A549 (cell line): ENCODE data around the gene SIM2. TPM values are rescaled to one million over a fixed set of nuclear protein-coding genes. Genes with fewer than 3 reads are reported as not detected.

ENCODE experiments used
- ATAC-seq, 2 experiments: fragments of 200-7000 bp in 1 of 2; fragments of >200 bp in 1 of 2; cut with Nextera tagmentation in 1 of 2; cut with Tn5 transposase in 1 of 2; 3 replicates each; pipeline versions ENCODE4 v1.8.0 to v1.9.1; 2018 to 2020; ENCODE audit warnings: mild to moderate bottlenecking in 1 of 2, moderate library complexity in 1 of 2
- CTCF ChIA-PET: fragments of 300-600 bp; sonication (Branson Sonifier 250); formaldehyde crosslinking; extraction: SDS; loops from one replicate; lab custom pipeline; 2021; ENCODE audit warnings: antibody characterized with exemption, inconsistent platforms; lab: Yijun Ruan, JAX
- POLR2A ChIA-PET: fragments of 350-600 bp; formaldehyde crosslinking; extraction: SDS; loops from one replicate; lab custom pipeline; 2021; ENCODE audit warnings: antibody characterized with exemption, inconsistent platforms; lab: Yijun Ruan, JAX
- DNase-seq, 2 experiments: peaks; one replicate each; pipeline versions ENCODE4 v3.0.0 to v3.0.0-alpha.2; 2011 to 2016; ENCODE audit warnings: low read depth in 1 of 2, low spot score in 1 of 2
- FAIRE-seq: peaks from 2 replicates; lab custom pipeline; 2011; peaks lifted over from hg19 to GRCh38; lab: Jason Lieb, UNC
- H3K27ac ChIP-seq, 2 experiments: fragments of >200 bp; sonication (Bioruptor Twin); formaldehyde crosslinking; 3 replicates each; pipeline ENCODE4 v1.5.1; 2016 to 2017
- H3K4me1 ChIP-seq: fragments of >200 bp; sonication (Bioruptor Twin); formaldehyde crosslinking; 3 replicates; pipeline ENCODE4 v1.6.1; 2016
- H3K4me2 ChIP-seq: fragments of >200 bp; sonication (Bioruptor Twin); formaldehyde crosslinking; 3 replicates; pipeline ENCODE4 v1.6.1; 2016
- H3K4me3 ChIP-seq: fragments of >200 bp; sonication (Bioruptor Twin); formaldehyde crosslinking; 3 replicates; pipeline ENCODE4 v1.5.1; 2016
- H3K9me3 ChIP-seq: fragments of >200 bp; sonication (Bioruptor Twin); formaldehyde crosslinking; 3 replicates; pipeline ENCODE4 v1.6.1; 2016
- CBX8 ChIP-seq: fragments of 200-600 bp; sonication (generic); IDR thresholded peaks from 2 replicates; pipeline ENCODE4 v1.6.1; 2016
- CEBPB ChIP-seq, 2 experiments: fragments of >200 bp in 1 of 2; sonication (Bioruptor Twin) in 1 of 2; formaldehyde crosslinking in 1 of 2; IDR thresholded peaks; 2 replicates each; pipeline ENCODE4 v1.6.1; 2012 to 2016
- CTCF ChIP-seq: fragments of >200 bp; sonication (Bioruptor Twin); formaldehyde crosslinking; IDR thresholded peaks from 3 replicates; pipeline ENCODE4 v1.5.1; 2016
- ELK1 ChIP-seq: fragments of 150-350 bp; IDR thresholded peaks from 2 replicates; pipeline ENCODE4 v1.6.1; 2014; ENCODE audit warnings: low read depth, mild to moderate bottlenecking, low read length
- ESRRA ChIP-seq: fragments of 150-350 bp; IDR thresholded peaks from 2 replicates; pipeline ENCODE4 v1.6.1; 2014; ENCODE audit warnings: mild to moderate bottlenecking, low read length, borderline replicate concordance
- FOSL2 ChIP-seq, 2 experiments: fragments of 450-650 bp in 1 of 2; fragments of >200 bp in 1 of 2; sonication (Bioruptor Twin) in 1 of 2; formaldehyde crosslinking; IDR thresholded peaks; 2 replicates each; pipeline versions ENCODE4 v1.5.0 to v1.6.1; 2016 to 2020; ENCODE audit warnings: mild to moderate bottlenecking in 1 of 2, moderate library complexity in 1 of 2
- FOXS1 ChIP-seq: fragments of 250-450 bp; sonication (Bioruptor Pico); IDR thresholded peaks from 2 replicates; pipeline ENCODE4 v1.5.0; 2020; ENCODE audit warnings: mild to moderate bottlenecking, moderate library complexity
- HMGXB4 ChIP-seq: fragments of 250-450 bp; sonication (Bioruptor Pico); IDR thresholded peaks from 2 replicates; pipeline ENCODE4 v1.5.0; 2021; ENCODE audit warnings: mild to moderate bottlenecking, moderate library complexity, borderline replicate concordance
- KDM1A ChIP-seq: fragments of 200-600 bp; sonication (generic); IDR thresholded peaks from 2 replicates; pipeline ENCODE4 v1.6.1; 2016; ENCODE audit warnings: low read depth, mild to moderate bottlenecking
- KDM5A ChIP-seq: fragments of 200-600 bp; sonication (generic); IDR thresholded peaks from 2 replicates; pipeline ENCODE4 v1.6.1; 2016; ENCODE audit warnings: antibody characterized with exemption, mild to moderate bottlenecking
- MAFK ChIP-seq: fragments of 450-650 bp; IDR thresholded peaks from 2 replicates; pipeline ENCODE4 v1.6.1; 2014; ENCODE audit not compliant: partially characterized antibody
- MAZ ChIP-seq: fragments of 150-350 bp; IDR thresholded peaks from 2 replicates; pipeline ENCODE4 v1.6.1; 2014; ENCODE audit warnings: antibody characterized with exemption, low read depth, low read length, borderline replicate concordance
- NFE2L2 ChIP-seq: fragments of 150-350 bp; conservative IDR thresholded peaks from 2 replicates; pipeline ENCODE4 v1.6.1; 2014; ENCODE audit warnings: low read length
- POLR2A ChIP-seq: IDR thresholded peaks from 2 replicates; pipeline ENCODE4 v1.6.1; 2012; ENCODE audit warnings: mild to moderate bottlenecking, low read length
- POLR2AphosphoS2 ChIP-seq: conservative IDR thresholded peaks from 2 replicates; pipeline ENCODE4 v1.6.1; 2012; ENCODE audit warnings: low read length, improper control_type of control experiment, inconsistent platforms
- RARB ChIP-seq: fragments of 250-450 bp; sonication (Bioruptor Pico); IDR thresholded peaks from 2 replicates; pipeline ENCODE4 v1.8.0; 2021; ENCODE audit warnings: mild to moderate bottlenecking, moderate library complexity
- RCOR1 ChIP-seq: fragments of 150-350 bp; IDR thresholded peaks from 2 replicates; pipeline ENCODE4 v1.6.1; 2014; ENCODE audit warnings: antibody characterized with exemption, low read length, low read depth
- RFX5 ChIP-seq: fragments of 450-650 bp; IDR thresholded peaks from 2 replicates; pipeline ENCODE4 v1.7.1; 2014; ENCODE audit warnings: antibody characterized with exemption, mild to moderate bottlenecking, moderate library complexity
- RNF2 ChIP-seq: fragments of 200-600 bp; sonication (generic); IDR thresholded peaks from 2 replicates; pipeline ENCODE4 v1.6.1; 2016; ENCODE audit warnings: low read depth, mild to moderate bottlenecking, antibody characterized with exemption, moderate library complexity, borderline replicate concordance
- ZC3H11A ChIP-seq: fragments of 450-650 bp; IDR thresholded peaks from 2 replicates; pipeline ENCODE4 v1.6.1; 2014; ENCODE audit warnings: antibody characterized with exemption, mild to moderate bottlenecking
- ZNF302 ChIP-seq: fragments of 250-450 bp; sonication (Bioruptor Pico); IDR thresholded peaks from 2 replicates; pipeline ENCODE4 v1.9.0; 2021; ENCODE audit warnings: inconsistent platforms, mild to moderate bottlenecking, moderate library complexity
- WGBS: methylation state at CpG from one replicate; pipeline ENCODE4 v1.1.6; 2017; ENCODE audit errors: missing lambda C conversion rate; 5-methylcytosine and 5-hydroxymethylcytosine counted together
- polyA plus RNA-seq, 4 experiments: library from polyadenylated mRNA; depleted of rRNA in 3 of 4; stranded (reverse); fragments of >200 nt; fragmentation: RNase III in 1 of 4; extraction: RNeasy Plus Mini Kit Qiagen cat#74134 plus additional on column Dnase treatment in 1 of 4; gene quantifications; 2 replicates in 3 of 4; 3 replicates in 1 of 4; pipeline ENCODE4 v1.2.3, GENCODE V29; 2011 to 2017
- TF ChIP-seq, protein P1 (sequence below): fragments of 250-450 bp; sonication (Bioruptor Pico); IDR thresholded peaks from 2 replicates; pipeline ENCODE4 v1.5.0; 2020; ENCODE audit warnings: low read depth, mild to moderate bottlenecking, moderate library complexity
- TF ChIP-seq, protein P2 (sequence below): fragments of >200 bp; sonication (Bioruptor Twin); formaldehyde crosslinking; IDR thresholded peaks from 2 replicates; pipeline ENCODE4 v1.6.1; 2016

SIM2 gene
- polyA plus RNA-seq, 2 of the 4 experiments (the other 2 are of a cell fraction), result 12.6 to 13.4 TPM

DNA sequence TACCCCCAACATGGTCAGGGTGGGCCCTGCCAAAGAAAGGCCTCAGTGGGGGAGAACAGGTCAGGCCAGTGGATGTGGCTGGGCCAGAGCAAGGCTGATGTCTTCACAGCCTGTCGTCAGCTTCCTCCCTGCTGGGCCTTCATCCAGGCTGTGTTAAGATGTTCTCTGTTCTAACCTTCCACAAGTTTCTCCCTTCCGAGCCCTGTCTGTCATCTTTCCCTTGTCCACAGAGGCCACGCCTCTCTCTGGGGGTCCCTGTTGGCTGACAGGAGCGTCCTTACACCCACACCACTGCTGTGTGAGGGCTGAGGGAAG lies 36.2 kb downstream of the SIM2 start:
- WGBS, result 95% methylated on average over 3 of the region's 4 CpGs
- DNase-seq (no peak), FAIRE-seq (no peak), ATAC-seq (no peak; a peak in 1 of 6 replicates)
- ChIA-PET CTCF (interaction anchor here (0.8 to 1.4 kb wide), 3 partner anchors 12 to 193 kb away, joined by 3 read pairs; no protein-coding TSS in a partner anchor), POLR2A (no interaction called here)
- Histone ChIP-seq H3K4me2 (no peak overlapping the region), H3K4me3 (no peak overlapping the region), H3K9me3 (no peaks in the 10 kb centered on the region), H3K4me1 (no peaks in the 10 kb centered on the region), H3K27ac (no peak overlapping the region)
- TF ChIP-seq MAZ (no peak), POLR2A (no peak), NFE2L2 (no peak), KDM5A (no peak), RFX5 (no peak), RNF2 (no peak), RCOR1 (no peak), ELK1 (no peak), ZNF302 (CRISPR knock-in tag) (no peak), HMGXB4 (CRISPR knock-in tag) (no peak), CTCF (no peak), ESRRA (no peak), CEBPB (IDR thresholded peaks at IDR 0.05) (no peak), CBX8 (no peak), FOSL2 (IDR thresholded peaks at IDR 0.05) (no peak), FOSL2 (CRISPR knock-in tag; IDR thresholded peaks at IDR 0.05) (no peak), FOXS1 (CRISPR knock-in tag) (no peak), MAFK (no peak), RARB (no peak), KDM1A (no peak)
- TF ChIP-seq, protein P1, sequence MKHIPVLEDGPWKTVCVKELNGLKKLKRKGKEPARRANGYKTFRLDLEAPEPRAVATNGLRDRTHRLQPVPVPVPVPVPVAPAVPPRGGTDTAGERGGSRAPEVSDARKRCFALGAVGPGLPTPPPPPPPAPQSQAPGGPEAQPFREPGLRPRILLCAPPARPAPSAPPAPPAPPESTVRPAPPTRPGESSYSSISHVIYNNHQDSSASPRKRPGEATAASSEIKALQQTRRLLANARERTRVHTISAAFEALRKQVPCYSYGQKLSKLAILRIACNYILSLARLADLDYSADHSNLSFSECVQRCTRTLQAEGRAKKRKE (CRISPR knock-in tag), result no peak

- Histone ChIP-seq H3K4me3 (no peak overlapping the region), H3K4me1 (no peaks in the 10 kb centered on the region), H3K4me2 (no peak overlapping the region), H3K27ac (peak overlapping the region in 1 of 2 experiments; percentile 37; a peak in 1 of 6 replicates), H3K9me3 (no peaks in the 10 kb centered on the region)
- POLR2A ChIA-PET, result no interaction called here
- no peak for ATAC-seq
- 94% methylated on average over 6 of the region's 15 CpGs for WGBS
- DNase-seq, result no peak
- no peak for FAIRE-seq
- CTCF ChIA-PET, result interaction anchor here (0.6 to 1.4 kb wide), 3 partner anchors 11 to 316 kb away, joined by 3 to 4 read pairs (median 4); no protein-coding TSS in a partner anchor
- TF ChIP-seq POLR2AphosphoS2 (no peak), ESRRA (no peak), RFX5 (no peak), RCOR1 (no peak), RNF2 (no peak), ZC3H11A (no peak)
- TF ChIP-seq, protein P2, sequence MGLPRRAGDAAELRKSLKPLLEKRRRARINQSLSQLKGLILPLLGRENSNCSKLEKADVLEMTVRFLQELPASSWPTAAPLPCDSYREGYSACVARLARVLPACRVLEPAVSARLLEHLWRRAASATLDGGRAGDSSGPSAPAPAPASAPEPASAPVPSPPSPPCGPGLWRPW, result no peak
These were observed 36.9 kb downstream of the SIM2 start for GRCh38 chr21:36735724-36736320.
